GM12872 (cell line): ENCODE results near the gene CD8B.

Experiments
- CTCF ChIP-seq: IDR thresholded peaks from 3 replicates; pipeline ENCODE4 v1.5.1; 2011; ENCODE audit warnings: low read depth, mild to moderate bottlenecking, low read length, moderate library complexity; ENCODE audit not compliant: insufficient read depth

CD8B gene

GRCh38 chr2:86825036-86825692 is 36.5 kb downstream of the CD8B start:
- no peak for TF ChIP-seq CTCF

DNA sequence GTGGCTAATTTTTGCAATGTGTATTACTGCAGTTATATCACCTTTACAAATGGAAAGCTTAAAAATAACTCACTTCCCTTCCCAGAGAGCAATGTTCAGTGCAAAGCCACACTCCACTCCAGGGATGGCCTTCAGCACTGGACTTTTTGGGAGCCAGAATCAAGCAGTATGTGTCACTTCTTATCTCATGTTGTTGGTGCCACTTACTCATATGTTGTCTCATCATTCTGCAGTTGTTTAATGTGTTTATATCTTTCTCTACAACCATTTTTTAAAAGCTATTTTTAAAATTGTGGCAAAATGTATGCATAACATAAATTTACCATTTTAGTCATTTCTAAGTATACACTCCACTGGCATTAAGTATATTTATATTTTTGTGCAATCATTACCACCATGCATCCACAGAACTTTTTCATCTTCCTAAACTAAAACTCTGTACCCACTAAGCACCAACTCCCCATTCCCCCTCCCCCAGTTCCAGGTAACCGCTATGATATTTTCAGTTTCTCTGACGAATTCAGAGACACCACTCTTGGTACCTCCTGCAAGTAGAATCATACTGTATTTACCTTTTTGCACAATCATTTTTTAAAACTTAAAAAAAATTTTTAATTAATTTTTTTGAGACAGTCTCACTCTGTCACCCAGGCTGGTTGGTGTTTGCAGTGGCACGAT is 38.9 kb downstream of the CD8B start:
- no peak for TF ChIP-seq CTCF

GRCh38 chr2:86821842-86822241 is 39.8 kb downstream of the CD8B start:
- TF ChIP-seq CTCF = no peak

DNA sequence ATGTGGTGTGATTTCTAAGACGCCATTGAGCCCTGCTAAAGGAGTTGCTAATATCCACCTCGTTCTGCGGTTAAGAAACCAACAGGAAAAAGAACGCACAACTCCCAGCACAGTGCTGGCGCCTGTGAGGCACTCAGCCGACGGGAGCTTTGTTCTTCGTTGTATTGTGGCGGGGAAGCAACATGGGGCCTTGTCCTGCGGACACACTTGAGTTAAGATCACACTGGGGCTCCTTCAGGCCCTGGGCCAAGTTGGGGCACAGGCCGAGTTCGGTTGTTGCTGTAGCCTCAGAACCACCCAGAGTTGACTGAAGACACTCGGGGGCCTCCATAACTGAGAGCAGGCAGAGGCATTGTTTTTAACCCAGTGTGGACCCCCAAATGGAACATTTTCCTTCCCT is 40.4 kb downstream of the CD8B start:
- TF ChIP-seq CTCF = no peak

GRCh38 chr2:86818957-86819356 is 42.7 kb downstream of the CD8B start:
- no peak for TF ChIP-seq CTCF

- no peak for TF ChIP-seq CTCF
Observed at GRCh38 chr2:86818114-86818801, 43.4 kb downstream of the CD8B start.

DNA sequence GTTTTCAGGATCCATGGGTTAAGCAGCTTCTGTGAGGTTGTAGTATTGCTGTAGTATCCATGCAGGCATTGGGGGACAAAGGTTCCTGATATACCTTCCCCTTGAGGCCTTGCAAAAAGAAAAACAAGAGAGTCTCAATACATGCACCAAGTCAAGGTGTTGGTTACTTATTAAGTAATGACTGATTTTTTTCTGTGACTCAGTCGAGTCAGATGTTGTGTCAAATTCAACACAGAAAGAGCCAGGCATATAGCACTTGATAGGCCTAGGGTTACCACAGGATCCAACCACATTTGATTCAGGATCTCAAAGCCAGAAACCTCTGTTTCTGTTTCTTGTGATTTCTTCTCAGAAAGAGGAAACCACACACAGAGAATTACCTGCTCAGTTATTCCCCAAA is 46.1 kb downstream of the CD8B start:
- TF ChIP-seq CTCF = no peak
